Skeletal muscle tissue (tissue), 4 donors: ENCODE measurements around the gene PTGIR. TPM values are rescaled to one million over a fixed set of nuclear protein-coding genes. Genes with fewer than 3 reads are reported as not detected.

Source experiments
- H3K27ac ChIP-seq: one replicate; pipeline ENCODE4 v1.7.0; 2013; ENCODE audit warnings: mild to moderate bottlenecking, low read depth, low read length, inconsistent platforms
- H3K27me3 ChIP-seq, 3 donors: one replicate each; pipeline ENCODE4 v1.7.0; 2013; ENCODE audit warnings: low read length in 3 of 3; ENCODE audit not compliant: control insufficient read depth in 3 of 3, insufficient read depth in 3 of 3
- H3K36me3 ChIP-seq, 3 donors: one replicate each; pipeline ENCODE4 v1.7.0; 2013; ENCODE audit warnings: low read length in 3 of 3; ENCODE audit not compliant: control insufficient read depth in 3 of 3, insufficient read depth in 3 of 3
- H3K4me1 ChIP-seq, 3 donors: one replicate each; pipeline ENCODE4 v1.7.0; 2013; ENCODE audit warnings: low read length in 3 of 3, mild to moderate bottlenecking in 3 of 3; ENCODE audit not compliant: control insufficient read depth in 3 of 3, insufficient read depth in 3 of 3
- H3K4me3 ChIP-seq, 3 donors: one replicate each; pipeline ENCODE4 v1.7.0; 2013; ENCODE audit warnings: low read length in 3 of 3
- H3K9ac ChIP-seq, 3 donors: one replicate each; pipeline ENCODE4 v1.7.0; 2013; ENCODE audit warnings: low read length in 3 of 3, mild to moderate bottlenecking in 3 of 3, moderate library complexity in 2 of 3, low read depth in 1 of 3
- H3K9me3 ChIP-seq, 3 donors: one replicate each; pipeline ENCODE4 v1.7.0; 2013; ENCODE audit warnings: low read length in 3 of 3; ENCODE audit not compliant: control insufficient read depth in 3 of 3
- total RNA-seq: library from RNA; depleted of rRNA; stranded (reverse); fragments of >200 nt; gene quantifications from one replicate; pipeline ENCODE4 v1.2.3, GENCODE V29; 2014
- donor health status: Osteomylitis.

PTGIR gene
- total RNA-seq, 1 donor from 2014 or later, result 3.1 TPM

- Histone ChIP-seq H3K9ac (peak overlapping the region in 2 of 3 donors; percentile 25 to 43), H3K36me3 (no peaks in the 10 kb centered on the region), H3K27ac (no peak overlapping the region)
Observed at GRCh38 chr19:46659151-46660007, 34.5 kb upstream of the PTGIR start.

GRCh38 chr19:46656541-46656940 lies 31.7 kb upstream of the PTGIR start:
- no peaks in the 10 kb centered on the region for H3K9me3 ChIP-seq
- H3K9ac ChIP-seq, result no peak overlapping the region
- H3K4me1 ChIP-seq, result peaks cover 13 to 20% (median 17%) of the 10 kb centered on the region in 3 donors
- H3K27me3 ChIP-seq, result peaks cover 16 to 32% (median 18%) of the 10 kb centered on the region in 3 donors
- H3K36me3 ChIP-seq, result no peaks in the 10 kb centered on the region
- H3K4me3 ChIP-seq, result no peak overlapping the region
- no peak overlapping the region for H3K27ac ChIP-seq

More at GRCh38 chr19:46659151-46660007, 34.5 kb upstream of the PTGIR start:
- Histone ChIP-seq H3K4me3 (peak overlapping the region; percentile 45 to 67 (median 60)), H3K4me1 (peaks cover 19 to 26% (median 20%) of the 10 kb centered on the region in 3 donors), H3K27me3 (peaks cover 16 to 21% (median 18%) of the 10 kb centered on the region in 3 donors), H3K9me3 (no peaks in the 10 kb centered on the region)

GRCh38 chr19:46654621-46655152 lies 29.8 kb upstream of the PTGIR start:
- H3K9me3 ChIP-seq, result no peaks in the 10 kb centered on the region
- no peak overlapping the region for H3K4me3 ChIP-seq
- peaks cover 10 to 33% (median 17%) of the 10 kb centered on the region in 3 donors for H3K27me3 ChIP-seq
- H3K27ac ChIP-seq, result no peak overlapping the region
- no peak overlapping the region for H3K9ac ChIP-seq
- H3K36me3 ChIP-seq, result no peaks in the 10 kb centered on the region
- peaks cover 3 to 7% (median 5%) of the 10 kb centered on the region in 3 donors for H3K4me1 ChIP-seq

- H3K4me1 ChIP-seq, result no peaks in the 10 kb centered on the region
- H3K9ac ChIP-seq, result no peak overlapping the region
- H3K36me3 ChIP-seq, result no peaks in the 10 kb centered on the region
- no peak overlapping the region for H3K4me3 ChIP-seq
- peaks cover 23 to 38% (median 24%) of the 10 kb centered on the region in 3 donors for H3K27me3 ChIP-seq
- no peak overlapping the region for H3K27ac ChIP-seq
- H3K9me3 ChIP-seq, result peaks cover 0 to 2% (median 2%) of the 10 kb centered on the region in 3 donors
Observed at GRCh38 chr19:46650445-46650844, 25.6 kb upstream of the PTGIR start.

- no peaks in the 10 kb centered on the region for H3K4me1 ChIP-seq
- no peak overlapping the region for H3K9ac ChIP-seq
- H3K9me3 ChIP-seq, result peaks cover 0 to 2% (median 2%) of the 10 kb centered on the region in 3 donors
- no peaks in the 10 kb centered on the region for H3K36me3 ChIP-seq
- peaks cover 23 to 41% (median 24%) of the 10 kb centered on the region in 3 donors for H3K27me3 ChIP-seq
- no peak overlapping the region for H3K4me3 ChIP-seq
- H3K27ac ChIP-seq, result no peak overlapping the region
Observed at GRCh38 chr19:46648961-46649960, 24.4 kb upstream of the PTGIR start.

DNA sequence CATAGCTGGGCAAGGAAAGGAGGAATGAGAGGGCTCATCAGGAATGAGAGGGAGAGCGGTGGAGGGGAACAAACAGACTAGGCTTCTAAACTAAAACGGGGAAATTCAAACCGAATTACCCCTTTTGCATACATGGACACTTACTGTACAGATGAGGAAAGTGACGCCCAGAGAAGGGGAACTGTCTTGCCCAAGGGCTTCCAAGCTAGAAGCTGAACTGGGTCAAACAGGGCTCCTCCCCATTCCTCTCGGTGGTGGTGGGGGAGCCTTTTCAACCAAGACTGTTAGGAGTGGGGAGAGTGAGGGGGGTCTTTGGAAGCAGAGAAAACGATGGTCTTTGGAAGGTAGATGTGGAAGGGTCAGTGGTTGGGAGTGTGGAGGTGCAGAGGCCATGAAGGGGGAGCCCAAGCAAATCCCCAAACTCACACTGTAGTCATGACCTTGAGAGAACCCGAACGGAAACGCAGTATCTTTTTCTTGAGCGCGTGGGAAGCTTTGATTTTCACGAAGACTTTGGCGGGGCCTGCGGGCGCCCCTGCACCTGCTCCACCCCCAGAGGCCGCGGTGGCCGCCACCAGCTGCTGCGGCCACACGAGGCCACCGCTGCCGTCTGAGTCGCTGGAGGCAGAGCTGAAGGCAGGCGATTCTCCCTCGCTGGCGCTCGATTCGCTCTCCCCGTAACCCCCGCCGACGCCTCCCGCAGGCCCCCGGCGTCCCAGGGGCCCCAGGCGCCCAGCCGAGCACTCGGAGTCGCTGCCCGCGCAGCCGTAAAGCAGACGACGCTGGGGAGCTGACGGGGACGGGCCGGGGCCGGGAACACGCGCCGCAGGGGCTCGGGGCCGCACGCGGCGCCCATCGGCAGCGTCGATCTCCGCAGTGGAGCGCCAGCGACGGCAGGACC lies 23.4 kb upstream of the PTGIR start:
- Histone ChIP-seq H3K27me3 (peaks cover 23 to 36% (median 24%) of the 10 kb centered on the region in 3 donors), H3K4me3 (no peak overlapping the region), H3K9me3 (peaks cover 0 to 2% (median 2%) of the 10 kb centered on the region in 3 donors), H3K4me1 (no peaks in the 10 kb centered on the region), H3K36me3 (no peaks in the 10 kb centered on the region), H3K27ac (no peak overlapping the region), H3K9ac (no peak overlapping the region)

DNA sequence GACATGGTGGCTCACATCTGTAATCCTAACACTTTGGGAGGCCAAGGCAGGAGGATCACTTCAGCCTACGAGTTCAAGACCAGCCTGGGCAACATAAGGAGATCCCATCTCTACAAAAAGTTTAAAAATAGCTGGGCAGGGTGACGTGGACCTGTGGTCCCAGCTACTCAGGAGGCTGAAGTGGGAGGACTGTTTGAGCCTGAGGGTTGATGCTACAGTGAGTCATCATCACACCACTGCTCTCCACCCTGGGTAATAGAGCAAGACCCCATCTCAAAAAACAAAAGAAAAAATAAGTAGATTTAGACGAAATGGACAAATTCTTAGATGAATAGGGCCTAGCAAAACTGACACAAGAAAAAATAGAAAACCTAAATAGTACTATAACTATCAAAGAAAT lies 21.5 kb upstream of the PTGIR start:
- no peak overlapping the region for H3K9ac ChIP-seq
- no peak overlapping the region for H3K27ac ChIP-seq
- H3K4me1 ChIP-seq, result no peaks in the 10 kb centered on the region
- peaks cover 23 to 28% (median 24%) of the 10 kb centered on the region in 3 donors for H3K27me3 ChIP-seq
- H3K36me3 ChIP-seq, result no peaks in the 10 kb centered on the region
- H3K4me3 ChIP-seq, result no peak overlapping the region
- H3K9me3 ChIP-seq, result peaks cover 0 to 2% (median 2%) of the 10 kb centered on the region in 3 donors

- Histone ChIP-seq H3K4me3 (no peak overlapping the region), H3K27ac (no peak overlapping the region), H3K9me3 (peaks cover 0 to 2% (median 2%) of the 10 kb centered on the region in 3 donors), H3K36me3 (no peaks in the 10 kb centered on the region), H3K27me3 (peaks cover 31 to 33% (median 32%) of the 10 kb centered on the region in 3 donors), H3K4me1 (peaks cover 2 to 4% (median 3%) of the 10 kb centered on the region in 3 donors), H3K9ac (no peak overlapping the region)
Observed at GRCh38 chr19:46644720-46645119, 19.8 kb upstream of the PTGIR start.

GRCh38 chr19:46640656-46641055 lies 15.8 kb upstream of the PTGIR start:
- H3K27ac ChIP-seq, result no peak overlapping the region
- no peaks in the 10 kb centered on the region for H3K9me3 ChIP-seq
- H3K9ac ChIP-seq, result no peak overlapping the region
- peaks cover 23 to 44% (median 38%) of the 10 kb centered on the region in 3 donors for H3K27me3 ChIP-seq
- H3K4me3 ChIP-seq, result no peak overlapping the region
- peaks cover 16 to 23% (median 19%) of the 10 kb centered on the region in 3 donors for H3K4me1 ChIP-seq
- H3K36me3 ChIP-seq, result no peaks in the 10 kb centered on the region
